Measurements from ENCODE around the gene GABBR1. TPM values are rescaled to one million over a fixed set of nuclear protein-coding genes. Genes with fewer than 3 reads are reported as not detected.

Gene GABBR1
- total RNA-seq, 2 donors from 2014 or later: 16.4 to 32.0 TPM

DNA sequence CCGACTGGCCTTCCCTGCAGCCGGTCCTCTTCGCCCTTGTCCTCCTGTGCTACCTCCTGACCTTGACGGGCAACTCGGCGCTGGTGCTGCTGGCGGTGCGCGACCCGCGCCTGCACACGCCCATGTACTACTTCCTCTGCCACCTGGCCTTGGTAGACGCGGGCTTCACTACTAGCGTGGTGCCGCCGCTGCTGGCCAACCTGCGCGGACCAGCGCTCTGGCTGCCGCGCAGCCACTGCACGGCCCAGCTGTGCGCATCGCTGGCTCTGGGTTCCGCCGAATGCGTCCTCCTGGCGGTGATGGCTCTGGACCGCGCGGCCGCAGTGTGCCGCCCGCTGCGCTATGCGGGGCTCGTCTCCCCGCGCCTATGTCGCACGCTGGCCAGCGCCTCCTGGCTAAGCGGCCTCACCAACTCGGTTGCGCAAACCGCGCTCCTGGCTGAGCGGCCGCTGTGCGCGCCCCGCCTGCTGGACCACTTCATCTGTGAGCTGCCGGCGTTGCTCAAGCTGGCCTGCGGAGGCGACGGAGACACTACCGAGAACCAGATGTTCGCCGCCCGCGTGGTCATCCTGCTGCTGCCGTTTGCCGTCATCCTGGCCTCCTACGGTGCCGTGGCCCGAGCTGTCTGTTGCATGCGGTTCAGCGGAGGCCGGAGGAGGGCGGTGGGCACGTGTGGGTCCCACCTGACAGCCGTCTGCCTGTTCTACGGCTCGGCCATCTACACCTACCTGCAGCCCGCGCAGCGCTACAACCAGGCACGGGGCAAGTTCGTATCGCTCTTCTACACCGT is 79.5 kb downstream of the GABBR1 start:
- no peaks in the 10 kb centered on the region for H3K36me3 ChIP-seq
- H3K9me3 ChIP-seq: no peaks in the 10 kb centered on the region
- no peak overlapping the region for H3K27ac ChIP-seq
- DNase-seq (ENCODE audit: low spot score): peak; percentile 67
- H3K4me3 ChIP-seq: peak overlapping the region; percentile 19 to 49
- TF ChIP-seq, protein P1, sequence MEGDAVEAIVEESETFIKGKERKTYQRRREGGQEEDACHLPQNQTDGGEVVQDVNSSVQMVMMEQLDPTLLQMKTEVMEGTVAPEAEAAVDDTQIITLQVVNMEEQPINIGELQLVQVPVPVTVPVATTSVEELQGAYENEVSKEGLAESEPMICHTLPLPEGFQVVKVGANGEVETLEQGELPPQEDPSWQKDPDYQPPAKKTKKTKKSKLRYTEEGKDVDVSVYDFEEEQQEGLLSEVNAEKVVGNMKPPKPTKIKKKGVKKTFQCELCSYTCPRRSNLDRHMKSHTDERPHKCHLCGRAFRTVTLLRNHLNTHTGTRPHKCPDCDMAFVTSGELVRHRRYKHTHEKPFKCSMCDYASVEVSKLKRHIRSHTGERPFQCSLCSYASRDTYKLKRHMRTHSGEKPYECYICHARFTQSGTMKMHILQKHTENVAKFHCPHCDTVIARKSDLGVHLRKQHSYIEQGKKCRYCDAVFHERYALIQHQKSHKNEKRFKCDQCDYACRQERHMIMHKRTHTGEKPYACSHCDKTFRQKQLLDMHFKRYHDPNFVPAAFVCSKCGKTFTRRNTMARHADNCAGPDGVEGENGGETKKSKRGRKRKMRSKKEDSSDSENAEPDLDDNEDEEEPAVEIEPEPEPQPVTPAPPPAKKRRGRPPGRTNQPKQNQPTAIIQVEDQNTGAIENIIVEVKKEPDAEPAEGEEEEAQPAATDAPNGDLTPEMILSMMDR (IDR thresholded peaks at IDR 0.05): peak in 1 of 2 donors; percentile 21
- H3K4me1 ChIP-seq: peaks cover 0 to 15% of the 10 kb centered on the region in 2 donors
- H3K27me3 ChIP-seq: peaks cover 3 to 10% of the 10 kb centered on the region in 2 donors

DNA sequence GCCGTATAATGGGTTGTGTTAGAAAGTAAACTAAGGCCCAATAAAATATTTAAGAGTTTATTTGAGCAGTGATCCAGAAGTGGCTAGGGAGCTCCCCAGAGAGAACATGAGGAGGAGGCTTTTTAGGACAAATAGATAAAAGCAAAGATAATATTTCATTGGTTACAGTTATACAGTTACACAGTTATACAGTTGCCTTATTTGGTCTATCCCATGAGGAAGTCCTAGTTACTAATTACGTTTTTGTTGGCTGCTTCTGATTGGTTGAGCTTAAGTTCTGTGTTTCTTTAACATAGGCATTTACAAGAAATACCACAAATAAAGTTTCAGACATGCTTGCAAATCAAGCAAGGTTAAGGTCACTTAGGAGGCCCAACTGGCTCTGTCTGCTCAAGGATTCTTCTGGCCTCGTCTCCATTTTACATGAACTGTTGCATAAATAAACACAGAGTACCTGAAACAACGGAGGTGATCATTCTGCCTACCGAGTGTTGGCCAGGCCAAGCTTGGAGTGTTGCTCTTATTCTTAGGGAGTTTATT is 80.4 kb downstream of the GABBR1 start:
- H3K9me3 ChIP-seq: no peaks in the 10 kb centered on the region
- no peak overlapping the region for H3K27ac ChIP-seq
- TF ChIP-seq, protein P1 (IDR thresholded peaks at IDR 0.05): no peak
- H3K4me1 ChIP-seq: peaks cover 0 to 15% of the 10 kb centered on the region in 2 donors
- H3K4me3 ChIP-seq: peak overlapping the region in 1 of 2 donors; percentile 49
- H3K27me3 ChIP-seq: peaks cover 3 to 10% of the 10 kb centered on the region in 2 donors
- no peak for DNase-seq (ENCODE audit: low spot score)
- no peaks in the 10 kb centered on the region for H3K36me3 ChIP-seq

DNA sequence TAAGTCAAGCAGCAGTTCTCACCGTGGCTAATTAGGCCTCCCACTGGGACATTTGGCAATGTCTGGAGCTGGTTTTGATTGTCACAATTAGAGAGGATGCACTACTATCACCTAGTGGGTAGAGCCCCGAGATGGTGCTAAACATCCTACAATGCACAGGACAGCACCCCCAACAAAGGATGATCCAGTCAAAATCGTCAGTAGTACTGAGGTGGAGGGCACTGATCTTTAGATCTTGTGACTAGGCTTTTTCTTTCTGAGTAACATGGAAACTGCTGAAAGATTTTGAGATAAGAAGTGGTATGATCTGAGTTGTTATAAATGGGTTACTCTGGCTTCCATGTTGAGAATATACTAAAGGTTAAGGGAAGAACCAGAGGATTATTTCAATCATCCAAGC is 85.4 kb downstream of the GABBR1 start:
- no peak for DNase-seq (ENCODE audit: low spot score)
- H3K4me1 ChIP-seq: no peaks in the 10 kb centered on the region
- no peaks in the 10 kb centered on the region for H3K9me3 ChIP-seq
- H3K27ac ChIP-seq: no peak overlapping the region
- H3K36me3 ChIP-seq: no peaks in the 10 kb centered on the region
- no peak overlapping the region for H3K4me3 ChIP-seq
- TF ChIP-seq, protein P1 (IDR thresholded peaks at IDR 0.05): no peak
- no peaks in the 10 kb centered on the region for H3K27me3 ChIP-seq

DNA sequence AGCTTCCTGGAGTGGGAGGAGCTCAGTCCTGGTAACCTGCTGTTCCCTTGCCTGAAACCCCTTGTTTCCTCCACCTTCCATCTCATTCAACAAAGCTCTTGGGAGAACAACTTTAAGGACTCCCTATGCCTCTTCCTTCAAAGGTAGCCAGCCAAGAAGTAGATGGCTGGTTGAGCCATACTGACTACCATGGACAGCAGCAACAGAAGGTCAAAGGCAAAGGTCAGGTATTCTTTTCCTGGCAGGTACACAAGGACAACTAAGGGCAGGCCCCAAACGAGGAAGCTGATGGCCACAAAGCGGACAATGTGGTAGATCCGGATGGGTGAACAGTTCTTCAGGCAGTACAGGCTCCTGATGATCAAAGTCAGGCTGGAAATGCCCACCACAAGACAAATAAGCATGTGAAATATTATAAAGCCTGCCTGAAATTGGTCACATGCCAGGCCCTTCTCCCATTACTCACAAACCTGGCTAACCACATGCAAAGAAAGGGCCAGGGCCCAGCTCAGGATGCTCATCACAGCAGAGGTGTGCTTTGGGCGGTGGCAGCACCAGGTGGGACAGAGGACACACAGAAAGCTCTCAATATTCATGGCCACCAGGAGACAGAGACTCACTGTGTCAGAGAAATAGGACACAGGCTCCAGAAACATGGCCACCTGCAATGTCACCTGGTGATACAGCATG is 95.1 kb downstream of the GABBR1 start:
- DNase-seq (ENCODE audit: low spot score): no peak
- TF ChIP-seq, protein P1 (IDR thresholded peaks at IDR 0.05): no peak
- Histone ChIP-seq H3K27ac (no peak overlapping the region), H3K27me3 (no peaks in the 10 kb centered on the region), H3K36me3 (no peaks in the 10 kb centered on the region), H3K4me1 (no peaks in the 10 kb centered on the region), H3K9me3 (no peaks in the 10 kb centered on the region), H3K4me3 (no peak overlapping the region)

DNA sequence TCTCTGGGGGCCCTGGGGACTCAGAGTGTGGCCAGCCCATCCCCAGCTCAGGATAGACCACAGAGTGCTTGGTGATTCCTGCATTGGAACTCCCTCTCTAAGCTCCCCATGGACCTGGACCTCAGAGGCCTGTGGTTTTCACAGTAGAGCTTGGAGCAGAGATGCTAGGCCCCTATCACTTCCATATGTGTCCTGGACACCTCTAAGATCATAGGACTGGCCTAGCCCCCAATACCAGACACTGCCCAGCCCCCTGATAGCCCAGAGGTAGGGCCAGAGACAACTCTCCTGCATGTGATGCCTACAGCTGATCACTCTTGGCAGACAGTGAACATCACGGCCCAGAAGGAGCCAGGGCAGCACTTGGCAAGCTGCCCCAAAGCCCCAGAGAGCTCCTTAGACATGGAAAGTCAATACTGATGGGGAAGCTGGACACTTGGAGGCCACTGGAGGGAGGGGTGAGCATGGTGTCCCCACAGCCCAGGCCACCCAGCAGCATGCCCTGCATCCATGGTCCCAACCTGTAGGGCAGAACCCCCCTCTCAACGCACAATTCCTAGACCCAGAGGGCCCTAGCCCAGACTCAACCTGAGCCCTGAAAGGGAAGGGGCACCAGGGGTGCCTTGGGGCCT is 100.5 kb downstream of the GABBR1 start:
- TF ChIP-seq, protein P1 (IDR thresholded peaks at IDR 0.05): no peak
- H3K4me1 ChIP-seq: no peaks in the 10 kb centered on the region
- no peaks in the 10 kb centered on the region for H3K36me3 ChIP-seq
- no peak overlapping the region for H3K4me3 ChIP-seq
- no peak overlapping the region for H3K27ac ChIP-seq
- H3K9me3 ChIP-seq: no peaks in the 10 kb centered on the region
- H3K27me3 ChIP-seq: no peaks in the 10 kb centered on the region
- DNase-seq (ENCODE audit: low spot score): no peak

Data from right atrium auricular region (tissue), 2 donors.